Stimulated activated CD8-positive, alpha-beta memory T cell treated with anti-CD3 and anti-CD28 coated beads, Interleukin-7, amount 100 ng/mL, for 4 hours (primary cell): ENCODE results near the gene ZNF496.
"Not testable (repeated sequence)": the region's sequence is repeated elsewhere in the genome, so short reads cannot be mapped to it uniquely, and the experiment has no call there.

Experiments used
- DNase-seq, 2 donors: peaks; one replicate each; pipeline ENCODE4 v3.0.0-alpha.2; 2020; ENCODE audit warnings: low read depth in 2 of 2

The ZNF496 gene

GRCh38 chr1:247293047-247293446, 38.6 kb downstream of the ZNF496 start:
- DNase-seq, result no peak

GRCh38 chr1:247291833-247292561, 39.7 kb downstream of the ZNF496 start:
- DNase-seq, result no peak

GRCh38 chr1:247291161-247291560, 40.5 kb downstream of the ZNF496 start:
- no peak for DNase-seq

GRCh38 chr1:247290576-247290975, 41.1 kb downstream of the ZNF496 start:
- DNase-seq, result no peak

GRCh38 chr1:247289274-247289892, 42.3 kb downstream of the ZNF496 start:
- DNase-seq, result not testable (repeated sequence)

- no peak for DNase-seq
These were observed 43.3 kb downstream of the ZNF496 start for GRCh38 chr1:247288341-247288740.

GRCh38 chr1:247287460-247287859, 44.2 kb downstream of the ZNF496 start:
- no peak for DNase-seq

GRCh38 chr1:247286134-247286670, 45.5 kb downstream of the ZNF496 start:
- no peak for DNase-seq

- DNase-seq, result no peak
These were observed 50.6 kb downstream of the ZNF496 start for GRCh38 chr1:247281001-247281574.

GRCh38 chr1:247277191-247277590, 54.5 kb downstream of the ZNF496 start:
- no peak for DNase-seq

- no peak for DNase-seq
These were observed 56.9 kb downstream of the ZNF496 start for GRCh38 chr1:247274605-247275256.

GRCh38 chr1:247273013-247273412, 58.7 kb downstream of the ZNF496 start:
- no peak for DNase-seq

- no peak for DNase-seq
These were observed 61.7 kb downstream of the ZNF496 start for GRCh38 chr1:247270003-247270402.

GRCh38 chr1:247269133-247269532, 62.5 kb downstream of the ZNF496 start:
- no peak for DNase-seq

- no peak for DNase-seq
These were observed 63.1 kb downstream of the ZNF496 start for GRCh38 chr1:247268390-247269045.

- no peak for DNase-seq
These were observed 65.6 kb downstream of the ZNF496 start for GRCh38 chr1:247266053-247266452.

GRCh38 chr1:247255772-247256171, 75.9 kb downstream of the ZNF496 start, which contains the start of gene VN1R5:
VN1R5 (plus strand) TSS chr1:247256072.
- DNase-seq, result not testable (repeated sequence)

GRCh38 chr1:247247568-247247967, 84.1 kb downstream of the ZNF496 start:
- DNase-seq, result no peak
